HCT116 (cell line): ENCODE results near the gene ANO2. TPM values are rescaled to one million over a fixed set of nuclear protein-coding genes. Genes with fewer than 3 reads are reported as not detected.

ENCODE experiments used
- ATAC-seq: fragments of 200-7000 bp; cut with Tn5 transposase; 2 replicates; pipeline ENCODE4 v1.9.1; 2020; ENCODE audit warnings: mild to moderate bottlenecking, moderate library complexity
- BruUV-seq: library from RNA; stranded (reverse); fragments of 400-500 nt; replicated peaks from 2 replicates; lab custom pipeline; 2021; lab: Mats Ljungman, UMichigan
- CTCF ChIA-PET: fragments of 300-600 bp; sonication (Branson Sonifier 250); formaldehyde crosslinking; loops from one replicate; lab custom pipeline; 2021; ENCODE audit warnings: antibody characterized with exemption; lab: Charles Lee
- POLR2A ChIA-PET: fragments of 300-600, 350-600 bp; sonication (Branson Sonifier 250); formaldehyde crosslinking; loops from one replicate; lab custom pipeline; 2021; ENCODE audit warnings: antibody characterized with exemption; lab: Charles Lee
- RAD21 ChIA-PET, 2 experiments: fragments of 300-600 bp; sonication (Branson Sonifier 250); formaldehyde crosslinking; loops; one replicate each; lab custom pipeline; 2023; ENCODE audit warnings: low total read pairs in 2 of 2; ENCODE audit not compliant: uncharacterized antibody in 2 of 2, unreplicated experiment in 2 of 2, low non-redundant PET in 1 of 2; lab: Charles Lee
- DNase-seq: peaks from one replicate; pipeline ENCODE4 v3.0.0-alpha.2; 2010; ENCODE audit warnings: low read depth, low spot score
- H2AFZ ChIP-seq: fragments of 200-600 bp; shearing (Covaris generic), sonication (generic); 2 replicates; pipeline ENCODE4 v1.6.1; 2017; ENCODE audit warnings: low read depth, mixed run types, mixed read lengths, antibody characterized with exemption, low read length; ENCODE audit not compliant: poor library complexity, severe bottlenecking
- H3K27ac ChIP-seq: 2 replicates; pipeline ENCODE4 v1.5.1; 2012; ENCODE audit warnings: low read depth, low read length
- H3K27me3 ChIP-seq: fragments of 200-600 bp; sonication (generic); 2 replicates; pipeline ENCODE4 v1.6.1; 2016; ENCODE audit warnings: mixed run types, low read length, mixed read lengths; ENCODE audit not compliant: insufficient read depth
- H3K36me3 ChIP-seq, 2 experiments: fragments of 200-500 bp in 1 of 2; fragments of 200-600 bp in 1 of 2; sonication (Bioruptor generic) in 1 of 2; sonication (generic) in 1 of 2; 2 replicates each; pipeline versions ENCODE4 v1.5.1 to v1.6.1; 2014 to 2016; ENCODE audit warnings: low read length in 2 of 2, inconsistent platforms in 1 of 2, mixed read lengths in 1 of 2, mixed run types in 1 of 2; ENCODE audit not compliant: insufficient read depth in 2 of 2, control insufficient read depth in 1 of 2
- H3K4me1 ChIP-seq, 2 experiments: fragments of 200-600 bp in 1 of 2; sonication (generic) in 1 of 2; 2 replicates each; pipeline versions ENCODE4 v1.5.1 to v1.6.1; 2012 to 2017; ENCODE audit warnings: low read length in 2 of 2, inconsistent platforms in 1 of 2, mild to moderate bottlenecking in 1 of 2, mixed read lengths in 1 of 2, mixed run types in 1 of 2, moderate library complexity in 1 of 2; ENCODE audit not compliant: insufficient read depth in 2 of 2, control insufficient read depth in 1 of 2
- H3K4me2 ChIP-seq: fragments of 200-600 bp; sonication (generic); 2 replicates; pipeline ENCODE4 v1.6.1; 2017; ENCODE audit warnings: mixed run types, low read length, mixed read lengths
- H3K4me3 ChIP-seq, 2 experiments: fragments of 200-600 bp in 1 of 2; sonication (generic) in 1 of 2; replicated peaks in 1 of 2; 2 replicates each; pipeline ENCODE4 v1.5.1; 2011 to 2016; ENCODE audit warnings: low read length in 2 of 2, control low read depth in 1 of 2, low read depth in 1 of 2, mild to moderate bottlenecking in 1 of 2, mixed read lengths in 1 of 2, mixed run types in 1 of 2
- H3K79me2 ChIP-seq: fragments of 200-600 bp; sonication (generic); 2 replicates; pipeline ENCODE4 v1.6.1; 2017; ENCODE audit warnings: mild to moderate bottlenecking, mixed run types, low read length, moderate library complexity, mixed read lengths; ENCODE audit not compliant: insufficient read depth
- H3K9ac ChIP-seq: fragments of 200-600 bp; sonication (generic); 2 replicates; pipeline ENCODE4 v1.6.1; 2016; ENCODE audit warnings: low read length, mixed read lengths
- H3K9me2 ChIP-seq: fragments of 200-600 bp; sonication (generic), shearing (Covaris generic); 2 replicates; pipeline ENCODE4 v1.6.1; 2017; ENCODE audit warnings: mixed run types, mild to moderate bottlenecking, moderate library complexity; ENCODE audit not compliant: insufficient read depth
- H3K9me3 ChIP-seq, 2 experiments: fragments of 200-500 bp in 1 of 2; fragments of 200-600 bp in 1 of 2; sonication (Bioruptor generic) in 1 of 2; sonication (generic) in 1 of 2; 2 replicates each; pipeline ENCODE4 v1.6.1; 2014 to 2017; ENCODE audit warnings: low read length in 2 of 2, mixed read lengths in 2 of 2, inconsistent platforms in 1 of 2, low read depth in 1 of 2, mild to moderate bottlenecking in 1 of 2, mixed run types in 1 of 2, moderate library complexity in 1 of 2; ENCODE audit not compliant: control insufficient read depth in 1 of 2, insufficient read depth in 1 of 2
- H4K20me1 ChIP-seq: fragments of 200-600 bp; sonication (generic), shearing (Covaris generic); 2 replicates; pipeline ENCODE4 v1.6.1; 2017; ENCODE audit warnings: mixed run types, mild to moderate bottlenecking, moderate library complexity; ENCODE audit not compliant: insufficient read depth
- EGR1 ChIP-seq: IDR thresholded peaks from 2 replicates; pipeline ENCODE4 v1.6.1; 2012; ENCODE audit warnings: low read depth
- EZH2 ChIP-seq: fragments of 200-600 bp; sonication (generic); IDR thresholded peaks from 2 replicates; pipeline ENCODE4 v1.6.1; 2017; ENCODE audit warnings: antibody characterized with exemption, mixed run types
- FOSL1 ChIP-seq: IDR thresholded peaks from 2 replicates; pipeline ENCODE4 v1.6.1; 2012; ENCODE audit warnings: low read depth
- POLR2AphosphoS5 ChIP-seq: IDR thresholded peaks from 2 replicates; pipeline ENCODE4 v1.6.1; 2011; ENCODE audit warnings: mild to moderate bottlenecking, low read depth, low read length, moderate library complexity
- RAD21 ChIP-seq: IDR thresholded peaks from 2 replicates; pipeline ENCODE4 v1.6.1; 2012; ENCODE audit warnings: low read depth, mild to moderate bottlenecking
- SIN3A ChIP-seq: IDR thresholded peaks from 2 replicates; pipeline ENCODE4 v1.6.1; 2012; ENCODE audit warnings: low read depth
- SRF ChIP-seq: IDR thresholded peaks from 2 replicates; pipeline ENCODE4 v1.6.1; 2012; ENCODE audit warnings: low read depth
- YY1 ChIP-seq: IDR thresholded peaks from 2 replicates; pipeline ENCODE4 v1.6.1; 2011; ENCODE audit warnings: low read length, low read depth, moderate library complexity, mild to moderate bottlenecking; ENCODE audit not compliant: insufficient replicate concordance; ENCODE audit errors: extremely low read depth
- ZFX ChIP-seq: fragments of 450-650 bp; IDR thresholded peaks from 2 replicates; pipeline ENCODE4 v1.6.1; 2017
- intact Hi-C: fragments of 100-400 bp; cut with micrococcal nuclease; formaldehyde crosslinking; loops from 2 replicates; pipeline ENCODE4 v1.10.0; 2022
- total RNA-seq: library from RNA; stranded (reverse); gene quantifications from one replicate; pipeline ENCODE4 v1.2.1, GENCODE V29; 2021; ENCODE audit not compliant: unreplicated experiment
- TF ChIP-seq, protein P1 (sequence below): IDR thresholded peaks from 2 replicates; pipeline ENCODE4 v1.6.1; 2012
- TF ChIP-seq, protein P2 (sequence below): IDR thresholded peaks from 2 replicates; pipeline ENCODE4 v1.6.1; 2012
- TF ChIP-seq, protein P3 (sequence below): IDR thresholded peaks from 2 replicates; pipeline ENCODE4 v1.6.1; 2012; ENCODE audit warnings: low read depth
- TF ChIP-seq, protein P4 (sequence below): IDR thresholded peaks from 2 replicates; pipeline ENCODE4 v1.6.1; 2011; ENCODE audit warnings: mild to moderate bottlenecking, low read length, moderate library complexity; ENCODE audit not compliant: insufficient replicate concordance; ENCODE audit errors: extremely low read depth

ANO2 gene
- total RNA-seq, 1 experiment from 2014 or later = not detected

DNA sequence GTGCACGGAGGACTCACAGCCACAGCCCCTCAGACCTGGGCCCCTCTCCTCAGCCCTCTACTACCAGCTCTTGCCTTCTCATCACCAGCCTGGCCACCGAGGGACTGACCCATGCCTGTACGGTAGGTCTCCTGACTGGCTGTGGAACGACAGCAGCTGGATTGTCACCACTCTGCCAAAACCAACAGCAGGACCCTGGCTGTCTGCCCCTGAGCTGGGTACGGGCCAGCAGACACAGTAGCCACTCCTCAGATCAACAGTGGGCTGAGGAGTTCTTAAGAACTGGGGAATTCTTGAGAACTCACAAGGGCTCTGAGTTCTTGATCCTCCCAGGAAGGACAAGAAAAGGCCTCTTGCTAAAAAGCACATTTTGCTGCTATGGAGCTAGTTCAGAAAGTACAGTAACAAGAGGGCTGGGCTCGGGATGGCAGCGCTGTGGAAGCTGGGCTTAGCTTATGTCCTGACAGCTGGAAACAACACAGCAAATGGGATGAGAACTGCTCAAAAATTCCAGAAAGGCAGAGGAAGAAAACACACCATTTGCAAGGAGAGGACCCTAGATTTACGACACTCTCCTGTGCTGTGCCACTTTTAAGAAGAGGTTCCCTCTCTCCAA is 176.4 kb downstream of the ANO2 start (continued):
- TF ChIP-seq POLR2AphosphoS5 (no peak), SIN3A (no peak), EZH2 (no peak)
- TF ChIP-seq, all 23 proteins: peak for 0

DNA sequence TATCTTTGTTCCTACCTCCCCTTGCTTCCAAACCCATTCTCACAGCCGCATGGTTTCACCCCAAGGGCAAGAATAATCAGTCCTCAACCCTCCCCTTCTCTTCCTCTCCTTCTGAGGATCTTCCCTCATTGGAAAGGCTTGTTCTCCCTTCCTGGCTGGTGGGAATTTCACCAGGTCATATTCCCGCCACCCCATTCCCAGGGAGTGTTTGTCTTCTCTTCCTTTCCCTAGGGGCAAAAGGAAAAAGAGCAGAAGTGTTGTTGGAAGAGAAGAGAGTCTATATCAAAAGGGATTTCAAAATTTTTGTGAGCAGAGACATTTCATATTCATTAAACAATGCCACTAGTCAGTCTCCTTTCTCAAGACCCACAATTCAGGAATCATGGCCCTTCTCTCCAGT is 176.9 kb downstream of the ANO2 start:
- H2AFZ ChIP-seq = no peak overlapping the region
- intact Hi-C loops = no loop called here
- CTCF ChIA-PET = no interaction called here
- no peaks in the 10 kb centered on the region for H4K20me1 ChIP-seq
- no peaks in the 10 kb centered on the region for H3K4me1 ChIP-seq
- RAD21 ChIA-PET = no interaction called here
- H3K9me3 ChIP-seq = no peaks in the 10 kb centered on the region
- POLR2A ChIA-PET = no interaction called here
- no peak overlapping the region for H3K9ac ChIP-seq
- H3K4me3 ChIP-seq = no peak overlapping the region
- H3K9me2 ChIP-seq = no peaks in the 10 kb centered on the region
- no TSS peak for BruUV-seq
- no peak for ATAC-seq
- H3K79me2 ChIP-seq = no peaks in the 10 kb centered on the region
- no peaks in the 10 kb centered on the region for H3K36me3 ChIP-seq
- no peak for TF ChIP-seq ZFX
- DNase-seq = no peak
- H3K4me2 ChIP-seq = no peak overlapping the region
- no peak overlapping the region for H3K27ac ChIP-seq
- H3K27me3 ChIP-seq = peaks cover 21% of the 10 kb centered on the region; the same call in 1 of the 2 replicates

DNA sequence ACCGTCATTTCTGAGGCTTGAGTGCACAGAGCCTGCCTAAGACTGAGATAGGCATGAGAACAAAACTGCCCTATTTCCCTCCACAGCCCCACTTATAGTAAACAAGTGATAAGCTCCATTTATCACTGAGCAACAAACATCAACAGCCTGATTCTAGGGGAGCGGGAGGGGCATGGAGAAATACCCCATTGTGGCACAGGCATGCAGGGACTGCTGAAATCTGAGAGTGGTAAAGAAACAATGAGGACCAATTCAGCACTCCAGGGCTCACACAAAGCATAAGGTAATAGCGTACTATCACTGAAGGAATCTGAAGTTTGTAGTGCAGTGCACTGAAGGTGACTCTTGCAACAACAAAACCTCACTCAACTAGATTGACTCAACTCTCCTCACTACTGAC is 186.7 kb downstream of the ANO2 start:
- Histone ChIP-seq H3K36me3 (no peaks in the 10 kb centered on the region), H3K4me3 (no peak overlapping the region), H3K27ac (no peak overlapping the region), H3K79me2 (no peaks in the 10 kb centered on the region), H3K4me2 (no peak overlapping the region), H2AFZ (no peak overlapping the region), H3K9ac (no peak overlapping the region), H4K20me1 (no peaks in the 10 kb centered on the region), H3K9me2 (no peaks in the 10 kb centered on the region), H3K27me3 (peaks cover 32% of the 10 kb centered on the region), H3K4me1 (no peaks in the 10 kb centered on the region), H3K9me3 (no peaks in the 10 kb centered on the region)
- RAD21 ChIA-PET = no interaction called here
- no TSS peak for BruUV-seq
- intact Hi-C loops = no loop called here
- DNase-seq (no peak), ATAC-seq (no peak)
- POLR2A ChIA-PET = no interaction called here
- CTCF ChIA-PET = interaction anchor here (1.5 kb wide), 1 partner anchor 13 kb away, joined by 6 read pairs; no protein-coding TSS in a partner anchor
- TF ChIP-seq POLR2AphosphoS5 (no peak), SRF (no peak), FOSL1 (no peak), RAD21 (no peak), YY1 (no peak), EGR1 (no peak)
- TF ChIP-seq, protein P1, sequence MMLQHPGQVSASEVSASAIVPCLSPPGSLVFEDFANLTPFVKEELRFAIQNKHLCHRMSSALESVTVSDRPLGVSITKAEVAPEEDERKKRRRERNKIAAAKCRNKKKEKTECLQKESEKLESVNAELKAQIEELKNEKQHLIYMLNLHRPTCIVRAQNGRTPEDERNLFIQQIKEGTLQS = no peak
- TF ChIP-seq, protein P2, sequence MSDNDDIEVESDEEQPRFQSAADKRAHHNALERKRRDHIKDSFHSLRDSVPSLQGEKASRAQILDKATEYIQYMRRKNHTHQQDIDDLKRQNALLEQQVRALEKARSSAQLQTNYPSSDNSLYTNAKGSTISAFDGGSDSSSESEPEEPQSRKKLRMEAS = no peak
- TF ChIP-seq, protein P3, sequence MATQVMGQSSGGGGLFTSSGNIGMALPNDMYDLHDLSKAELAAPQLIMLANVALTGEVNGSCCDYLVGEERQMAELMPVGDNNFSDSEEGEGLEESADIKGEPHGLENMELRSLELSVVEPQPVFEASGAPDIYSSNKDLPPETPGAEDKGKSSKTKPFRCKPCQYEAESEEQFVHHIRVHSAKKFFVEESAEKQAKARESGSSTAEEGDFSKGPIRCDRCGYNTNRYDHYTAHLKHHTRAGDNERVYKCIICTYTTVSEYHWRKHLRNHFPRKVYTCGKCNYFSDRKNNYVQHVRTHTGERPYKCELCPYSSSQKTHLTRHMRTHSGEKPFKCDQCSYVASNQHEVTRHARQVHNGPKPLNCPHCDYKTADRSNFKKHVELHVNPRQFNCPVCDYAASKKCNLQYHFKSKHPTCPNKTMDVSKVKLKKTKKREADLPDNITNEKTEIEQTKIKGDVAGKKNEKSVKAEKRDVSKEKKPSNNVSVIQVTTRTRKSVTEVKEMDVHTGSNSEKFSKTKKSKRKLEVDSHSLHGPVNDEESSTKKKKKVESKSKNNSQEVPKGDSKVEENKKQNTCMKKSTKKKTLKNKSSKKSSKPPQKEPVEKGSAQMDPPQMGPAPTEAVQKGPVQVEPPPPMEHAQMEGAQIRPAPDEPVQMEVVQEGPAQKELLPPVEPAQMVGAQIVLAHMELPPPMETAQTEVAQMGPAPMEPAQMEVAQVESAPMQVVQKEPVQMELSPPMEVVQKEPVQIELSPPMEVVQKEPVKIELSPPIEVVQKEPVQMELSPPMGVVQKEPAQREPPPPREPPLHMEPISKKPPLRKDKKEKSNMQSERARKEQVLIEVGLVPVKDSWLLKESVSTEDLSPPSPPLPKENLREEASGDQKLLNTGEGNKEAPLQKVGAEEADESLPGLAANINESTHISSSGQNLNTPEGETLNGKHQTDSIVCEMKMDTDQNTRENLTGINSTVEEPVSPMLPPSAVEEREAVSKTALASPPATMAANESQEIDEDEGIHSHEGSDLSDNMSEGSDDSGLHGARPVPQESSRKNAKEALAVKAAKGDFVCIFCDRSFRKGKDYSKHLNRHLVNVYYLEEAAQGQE = no peak
- TF ChIP-seq, protein P4, sequence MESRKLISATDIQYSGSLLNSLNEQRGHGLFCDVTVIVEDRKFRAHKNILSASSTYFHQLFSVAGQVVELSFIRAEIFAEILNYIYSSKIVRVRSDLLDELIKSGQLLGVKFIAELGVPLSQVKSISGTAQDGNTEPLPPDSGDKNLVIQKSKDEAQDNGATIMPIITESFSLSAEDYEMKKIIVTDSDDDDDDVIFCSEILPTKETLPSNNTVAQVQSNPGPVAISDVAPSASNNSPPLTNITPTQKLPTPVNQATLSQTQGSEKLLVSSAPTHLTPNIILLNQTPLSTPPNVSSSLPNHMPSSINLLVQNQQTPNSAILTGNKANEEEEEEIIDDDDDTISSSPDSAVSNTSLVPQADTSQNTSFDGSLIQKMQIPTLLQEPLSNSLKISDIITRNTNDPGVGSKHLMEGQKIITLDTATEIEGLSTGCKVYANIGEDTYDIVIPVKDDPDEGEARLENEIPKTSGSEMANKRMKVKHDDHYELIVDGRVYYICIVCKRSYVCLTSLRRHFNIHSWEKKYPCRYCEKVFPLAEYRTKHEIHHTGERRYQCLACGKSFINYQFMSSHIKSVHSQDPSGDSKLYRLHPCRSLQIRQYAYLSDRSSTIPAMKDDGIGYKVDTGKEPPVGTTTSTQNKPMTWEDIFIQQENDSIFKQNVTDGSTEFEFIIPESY = no peak
